ENCODE measurements around the gene CPNE5.

Gene CPNE5

DNA sequence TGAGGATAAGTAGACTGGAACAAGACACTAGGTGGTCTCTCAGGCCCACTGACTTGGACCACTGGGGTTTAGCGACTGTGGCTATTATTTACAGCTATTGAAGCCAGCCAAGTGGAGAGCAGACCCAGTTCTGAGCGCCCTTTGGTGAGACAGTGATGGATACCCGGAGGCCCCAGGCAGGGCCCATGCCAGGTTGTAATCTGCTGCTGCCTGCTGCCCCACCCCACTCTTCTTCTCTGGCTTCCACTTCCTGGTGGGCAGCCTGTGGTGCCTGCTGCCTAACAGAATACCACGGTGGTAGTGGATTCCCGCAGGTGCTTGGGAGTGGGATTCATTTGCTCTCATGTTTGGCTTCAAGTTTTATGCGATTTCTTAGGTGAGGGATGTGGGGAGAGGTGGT, 141.0 kb downstream of the CPNE5 start:
- TF ChIP-seq SIN3A (IDR thresholded peaks at IDR 0.05; ENCODE audit: borderline replicate concordance, insufficient read depth, low read length): no peak
- no peak for TF ChIP-seq FOXP2 (optimal IDR thresholded peaks at IDR 0.05; ENCODE audit: borderline replicate concordance, extremely low read depth, extremely low read length, insufficient read depth)
- no peak for TF ChIP-seq TAF1 (IDR thresholded peaks at IDR 0.05; ENCODE audit: borderline replicate concordance, insufficient read depth, low read length)
- TF ChIP-seq, protein P1, sequence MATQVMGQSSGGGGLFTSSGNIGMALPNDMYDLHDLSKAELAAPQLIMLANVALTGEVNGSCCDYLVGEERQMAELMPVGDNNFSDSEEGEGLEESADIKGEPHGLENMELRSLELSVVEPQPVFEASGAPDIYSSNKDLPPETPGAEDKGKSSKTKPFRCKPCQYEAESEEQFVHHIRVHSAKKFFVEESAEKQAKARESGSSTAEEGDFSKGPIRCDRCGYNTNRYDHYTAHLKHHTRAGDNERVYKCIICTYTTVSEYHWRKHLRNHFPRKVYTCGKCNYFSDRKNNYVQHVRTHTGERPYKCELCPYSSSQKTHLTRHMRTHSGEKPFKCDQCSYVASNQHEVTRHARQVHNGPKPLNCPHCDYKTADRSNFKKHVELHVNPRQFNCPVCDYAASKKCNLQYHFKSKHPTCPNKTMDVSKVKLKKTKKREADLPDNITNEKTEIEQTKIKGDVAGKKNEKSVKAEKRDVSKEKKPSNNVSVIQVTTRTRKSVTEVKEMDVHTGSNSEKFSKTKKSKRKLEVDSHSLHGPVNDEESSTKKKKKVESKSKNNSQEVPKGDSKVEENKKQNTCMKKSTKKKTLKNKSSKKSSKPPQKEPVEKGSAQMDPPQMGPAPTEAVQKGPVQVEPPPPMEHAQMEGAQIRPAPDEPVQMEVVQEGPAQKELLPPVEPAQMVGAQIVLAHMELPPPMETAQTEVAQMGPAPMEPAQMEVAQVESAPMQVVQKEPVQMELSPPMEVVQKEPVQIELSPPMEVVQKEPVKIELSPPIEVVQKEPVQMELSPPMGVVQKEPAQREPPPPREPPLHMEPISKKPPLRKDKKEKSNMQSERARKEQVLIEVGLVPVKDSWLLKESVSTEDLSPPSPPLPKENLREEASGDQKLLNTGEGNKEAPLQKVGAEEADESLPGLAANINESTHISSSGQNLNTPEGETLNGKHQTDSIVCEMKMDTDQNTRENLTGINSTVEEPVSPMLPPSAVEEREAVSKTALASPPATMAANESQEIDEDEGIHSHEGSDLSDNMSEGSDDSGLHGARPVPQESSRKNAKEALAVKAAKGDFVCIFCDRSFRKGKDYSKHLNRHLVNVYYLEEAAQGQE (IDR thresholded peaks at IDR 0.05; ENCODE audit: insufficient read depth in 1 of 2, low read depth in 2 of 2, low read length in 2 of 2): no peak
- TF ChIP-seq POLR2AphosphoS5 (IDR thresholded peaks at IDR 0.05; ENCODE audit: low read depth, low read length): no peak

DNA sequence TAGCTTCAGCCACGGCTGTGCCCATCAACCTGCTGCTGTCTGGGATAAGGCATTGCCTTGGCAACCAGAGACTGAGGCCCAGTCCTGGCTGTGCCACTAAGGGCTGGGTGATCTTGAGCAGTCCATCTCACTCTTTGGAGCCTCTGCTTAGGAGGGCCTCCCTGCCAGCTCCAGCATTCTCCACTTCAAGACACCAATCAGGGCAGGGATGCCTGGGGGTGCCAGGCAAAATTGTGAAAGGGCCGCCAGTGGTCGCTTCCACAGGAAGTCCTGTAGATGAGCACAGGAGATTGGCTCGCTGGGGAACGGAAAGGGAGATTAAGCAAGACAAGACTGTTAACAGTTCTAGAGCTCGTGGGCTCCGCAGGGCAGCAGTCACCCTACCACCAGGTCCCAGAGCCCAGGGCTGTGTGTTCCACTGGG, 141.8 kb downstream of the CPNE5 start, which contains the start of gene RAB44:
Gene RAB44 (plus strand): TSS at position 346 of the 423 bp plus-strand sequence. CDS start 6,410 bp downstream, outside the sequence.
- TF ChIP-seq POLR2AphosphoS5 (IDR thresholded peaks at IDR 0.05; ENCODE audit: low read depth, low read length) (no peak), FOXP2 (optimal IDR thresholded peaks at IDR 0.05; ENCODE audit: borderline replicate concordance, extremely low read depth, extremely low read length, insufficient read depth) (no peak), TAF1 (IDR thresholded peaks at IDR 0.05; ENCODE audit: borderline replicate concordance, insufficient read depth, low read length) (no peak), SIN3A (IDR thresholded peaks at IDR 0.05; ENCODE audit: borderline replicate concordance, insufficient read depth, low read length) (no peak)
- TF ChIP-seq, protein P1 (IDR thresholded peaks at IDR 0.05; ENCODE audit: insufficient read depth in 1 of 2, low read depth in 2 of 2, low read length in 2 of 2): no peak

DNA sequence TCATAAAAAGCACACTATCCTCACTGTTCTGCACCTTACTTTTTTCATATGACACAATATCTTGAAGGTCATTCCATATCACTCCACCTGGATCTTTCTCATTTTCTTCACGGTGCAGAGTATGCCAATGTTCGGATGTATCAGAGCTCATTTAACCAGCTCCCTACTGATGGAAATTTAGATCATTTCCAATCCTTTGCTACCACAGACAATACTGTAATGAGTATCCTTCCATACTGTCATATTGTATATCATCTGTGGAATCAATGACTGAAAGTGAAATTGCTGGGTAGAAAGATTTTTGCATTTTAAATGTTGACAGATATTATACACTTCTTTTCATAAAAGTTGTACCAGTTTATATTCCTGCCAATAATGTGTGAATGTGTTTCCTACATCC, 143.8 kb downstream of the CPNE5 start:
- TF ChIP-seq POLR2AphosphoS5 (IDR thresholded peaks at IDR 0.05; ENCODE audit: low read depth, low read length) (no peak), FOXP2 (optimal IDR thresholded peaks at IDR 0.05; ENCODE audit: borderline replicate concordance, extremely low read depth, extremely low read length, insufficient read depth) (no peak), TAF1 (IDR thresholded peaks at IDR 0.05; ENCODE audit: borderline replicate concordance, insufficient read depth, low read length) (no peak), SIN3A (IDR thresholded peaks at IDR 0.05; ENCODE audit: borderline replicate concordance, insufficient read depth, low read length) (no peak)
- TF ChIP-seq, protein P1 (IDR thresholded peaks at IDR 0.05; ENCODE audit: insufficient read depth in 1 of 2, low read depth in 2 of 2, low read length in 2 of 2): no peak

DNA sequence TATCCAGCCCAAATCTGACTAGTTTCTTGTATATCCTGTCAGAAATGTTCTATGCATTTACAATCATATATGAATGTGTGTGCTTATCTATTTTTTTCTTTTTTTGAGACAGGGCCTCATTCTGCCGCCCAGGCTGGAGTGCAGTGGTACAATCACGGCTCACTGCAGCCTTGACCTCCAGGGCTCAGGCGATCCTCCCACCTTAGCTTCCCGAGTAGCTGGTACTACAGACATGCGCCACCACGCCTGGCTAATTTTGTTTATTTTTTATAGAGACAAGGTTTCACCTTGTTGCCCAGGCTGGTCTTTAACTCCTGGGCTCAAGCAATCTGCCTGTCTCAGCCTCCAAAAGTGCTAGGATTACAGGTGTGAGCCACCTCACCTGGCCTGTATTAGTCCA, 144.6 kb downstream of the CPNE5 start:
- TF ChIP-seq, protein P1 (IDR thresholded peaks at IDR 0.05; ENCODE audit: insufficient read depth in 1 of 2, low read depth in 2 of 2, low read length in 2 of 2): no peak
- TF ChIP-seq SIN3A (IDR thresholded peaks at IDR 0.05; ENCODE audit: borderline replicate concordance, insufficient read depth, low read length) (no peak), POLR2AphosphoS5 (IDR thresholded peaks at IDR 0.05; ENCODE audit: low read depth, low read length) (no peak), FOXP2 (optimal IDR thresholded peaks at IDR 0.05; ENCODE audit: borderline replicate concordance, extremely low read depth, extremely low read length, insufficient read depth) (no peak), TAF1 (IDR thresholded peaks at IDR 0.05; ENCODE audit: borderline replicate concordance, insufficient read depth, low read length) (no peak)

Measured in PFSK-1 (cell line).